22Rv1 (cell line): ENCODE results near the gene CPT2.

Experiments
- CTCF ChIP-seq: fragments of 450-650 bp; IDR thresholded peaks from 2 replicates; pipeline ENCODE4 v1.5.1; 2017; ENCODE audit warnings: mild to moderate bottlenecking
- ZFX ChIP-seq: fragments of 450-650 bp; IDR thresholded peaks from 2 replicates; pipeline ENCODE4 v1.6.1; 2017; ENCODE audit warnings: antibody characterized with exemption, borderline replicate concordance

GRCh38 chr1:53241828-53242227 is 45.2 kb downstream of the CPT2 start:
- TF ChIP-seq CTCF (no peak), ZFX (no peak)
